Loucy (cell line): ENCODE measurements around the gene ESYT2.

Experiments used
- EZH2phosphoT487 ChIP-seq: fragments of 200-600 bp; IDR thresholded peaks from 2 replicates; pipeline ENCODE4 v1.6.1; 2018; ENCODE audit warnings: antibody characterized with exemption, mild to moderate bottlenecking, moderate library complexity, borderline replicate concordance
- TF ChIP-seq, protein P1 (sequence below): fragments of 200-600 bp; sonication (generic); conservative IDR thresholded peaks from 2 replicates; pipeline ENCODE4 v1.5.1; 2014; ENCODE audit warnings: mild to moderate bottlenecking, antibody characterized with exemption, low read length

DNA sequence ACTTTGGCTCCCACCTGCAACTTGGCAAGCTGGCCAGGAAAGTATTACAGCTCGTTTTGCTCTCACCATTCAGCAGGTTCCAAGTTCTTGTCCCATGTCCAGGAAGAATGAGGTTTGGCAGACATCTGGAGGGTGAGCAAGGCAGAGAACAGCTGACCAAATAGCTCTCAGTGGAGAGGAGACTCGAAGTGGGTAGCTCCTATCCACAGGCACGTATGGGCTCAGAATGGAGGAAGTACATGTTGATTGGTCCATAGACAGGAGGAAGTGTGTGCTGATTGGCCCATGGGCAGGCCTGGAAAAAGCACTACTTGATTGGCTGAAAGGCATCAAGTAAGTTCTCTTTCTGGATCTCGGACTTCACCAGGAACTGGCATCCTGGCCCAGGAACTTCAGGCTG, 121.7 kb downstream of the ESYT2 start:
- TF ChIP-seq, protein P1, sequence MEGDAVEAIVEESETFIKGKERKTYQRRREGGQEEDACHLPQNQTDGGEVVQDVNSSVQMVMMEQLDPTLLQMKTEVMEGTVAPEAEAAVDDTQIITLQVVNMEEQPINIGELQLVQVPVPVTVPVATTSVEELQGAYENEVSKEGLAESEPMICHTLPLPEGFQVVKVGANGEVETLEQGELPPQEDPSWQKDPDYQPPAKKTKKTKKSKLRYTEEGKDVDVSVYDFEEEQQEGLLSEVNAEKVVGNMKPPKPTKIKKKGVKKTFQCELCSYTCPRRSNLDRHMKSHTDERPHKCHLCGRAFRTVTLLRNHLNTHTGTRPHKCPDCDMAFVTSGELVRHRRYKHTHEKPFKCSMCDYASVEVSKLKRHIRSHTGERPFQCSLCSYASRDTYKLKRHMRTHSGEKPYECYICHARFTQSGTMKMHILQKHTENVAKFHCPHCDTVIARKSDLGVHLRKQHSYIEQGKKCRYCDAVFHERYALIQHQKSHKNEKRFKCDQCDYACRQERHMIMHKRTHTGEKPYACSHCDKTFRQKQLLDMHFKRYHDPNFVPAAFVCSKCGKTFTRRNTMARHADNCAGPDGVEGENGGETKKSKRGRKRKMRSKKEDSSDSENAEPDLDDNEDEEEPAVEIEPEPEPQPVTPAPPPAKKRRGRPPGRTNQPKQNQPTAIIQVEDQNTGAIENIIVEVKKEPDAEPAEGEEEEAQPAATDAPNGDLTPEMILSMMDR, result no peak
- no peak for TF ChIP-seq EZH2phosphoT487
